ENCODE measurements around the gene PLXNB3. TPM values are rescaled to one million over a fixed set of nuclear protein-coding genes. Genes with fewer than 3 reads are reported as not detected.
A peak's percentile ranks its signal among the peaks of the same experiment; 100 is the strongest.

Gene PLXNB3
- total and polyA plus RNA-seq, 8 donors = 4.0 to 28.6 (median 6.2) TPM

DNA sequence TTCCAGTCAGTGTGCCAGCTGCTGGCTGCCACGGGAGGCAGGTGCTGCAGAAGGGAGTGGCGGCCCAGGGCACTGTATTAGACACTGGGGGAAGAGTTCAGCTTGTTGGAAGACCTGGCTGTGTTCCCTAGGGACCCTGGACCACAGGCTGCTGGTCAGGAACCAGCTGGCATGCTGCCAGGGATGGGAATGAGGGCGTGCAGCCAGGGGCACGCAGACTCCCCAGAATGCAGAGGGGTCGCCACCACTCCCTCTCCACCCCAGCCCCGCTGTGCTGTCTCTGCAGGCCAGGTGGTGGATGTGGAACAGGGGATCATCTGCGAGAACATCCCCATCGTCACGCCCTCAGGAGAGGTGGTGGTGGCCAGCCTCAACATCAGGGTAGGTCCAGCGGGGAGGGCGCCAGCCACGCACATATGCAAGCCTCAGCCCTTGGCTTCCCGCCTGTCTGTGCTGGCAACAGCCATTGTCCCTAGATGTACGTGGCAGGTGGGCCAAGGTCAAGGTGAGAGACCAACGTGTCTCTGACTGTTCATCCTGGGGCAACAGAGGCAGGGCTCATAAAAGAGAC, 27.1 kb upstream of the PLXNB3 start:
- ATAC-seq = peak in 1 of 4 donors; percentile 8
- 75 to 83% methylated on average over 15 of the region's 15 CpGs for WGBS, 2 donors
- TF ChIP-seq, protein P1, sequence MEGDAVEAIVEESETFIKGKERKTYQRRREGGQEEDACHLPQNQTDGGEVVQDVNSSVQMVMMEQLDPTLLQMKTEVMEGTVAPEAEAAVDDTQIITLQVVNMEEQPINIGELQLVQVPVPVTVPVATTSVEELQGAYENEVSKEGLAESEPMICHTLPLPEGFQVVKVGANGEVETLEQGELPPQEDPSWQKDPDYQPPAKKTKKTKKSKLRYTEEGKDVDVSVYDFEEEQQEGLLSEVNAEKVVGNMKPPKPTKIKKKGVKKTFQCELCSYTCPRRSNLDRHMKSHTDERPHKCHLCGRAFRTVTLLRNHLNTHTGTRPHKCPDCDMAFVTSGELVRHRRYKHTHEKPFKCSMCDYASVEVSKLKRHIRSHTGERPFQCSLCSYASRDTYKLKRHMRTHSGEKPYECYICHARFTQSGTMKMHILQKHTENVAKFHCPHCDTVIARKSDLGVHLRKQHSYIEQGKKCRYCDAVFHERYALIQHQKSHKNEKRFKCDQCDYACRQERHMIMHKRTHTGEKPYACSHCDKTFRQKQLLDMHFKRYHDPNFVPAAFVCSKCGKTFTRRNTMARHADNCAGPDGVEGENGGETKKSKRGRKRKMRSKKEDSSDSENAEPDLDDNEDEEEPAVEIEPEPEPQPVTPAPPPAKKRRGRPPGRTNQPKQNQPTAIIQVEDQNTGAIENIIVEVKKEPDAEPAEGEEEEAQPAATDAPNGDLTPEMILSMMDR (IDR thresholded peaks at IDR 0.05) = no peak

DNA sequence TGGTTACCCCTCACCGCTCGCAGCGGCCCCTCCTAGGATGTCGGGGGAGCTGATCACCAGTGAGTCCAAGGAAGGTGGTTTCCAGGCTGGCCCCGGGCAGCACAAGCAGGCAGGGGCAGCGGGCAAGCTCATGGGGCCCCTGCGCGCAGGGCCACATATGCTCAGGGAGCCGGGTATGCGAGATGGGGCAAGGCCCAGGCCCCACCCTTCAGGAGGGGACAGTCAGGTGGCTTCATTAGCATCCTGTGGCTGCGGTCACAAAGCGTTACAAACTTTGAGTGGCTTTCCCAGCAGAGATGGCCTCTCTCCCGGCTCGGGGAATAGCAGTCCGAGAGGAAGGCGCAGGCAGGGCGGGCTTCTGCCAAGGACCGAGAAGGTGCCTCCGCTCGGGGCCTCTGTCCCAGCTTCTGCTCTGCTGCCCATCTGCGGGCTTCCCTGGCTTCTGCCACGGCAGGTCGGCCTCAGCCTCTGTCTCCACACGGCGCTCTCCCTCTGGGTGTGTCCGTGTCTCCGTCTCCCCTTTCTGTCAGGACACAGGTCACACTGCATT, 25.9 kb upstream of the PLXNB3 start:
- Histone ChIP-seq H3K9me3 (no peaks in the 10 kb centered on the region), H3K36me3 (no peaks in the 10 kb centered on the region), H3K27ac (no peak overlapping the region), H3K4me1 (no peaks in the 10 kb centered on the region), H3K27me3 (no peaks in the 10 kb centered on the region), H3K4me3 (no peak overlapping the region)
- TF ChIP-seq, protein P1 (IDR thresholded peaks at IDR 0.05) = no peak
- no peak for DNase-seq
- ATAC-seq = no peak
- 85 to 96% methylated on average over 26 to 27 of the region's 27 CpGs for WGBS, 2 donors
- intact Hi-C loops (cut with DNase I) = no loop called here
- no peak for FAIRE-seq

More for the DNA sequence above, 27.1 kb upstream of the PLXNB3 start:
- intact Hi-C loops (cut with DNase I) = no loop called here
- FAIRE-seq (no peak), DNase-seq (peak in 2 of 6 donors; percentile 60 to 77)
- Histone ChIP-seq H3K4me3 (no peak overlapping the region), H3K27me3 (no peaks in the 10 kb centered on the region), H3K36me3 (no peaks in the 10 kb centered on the region), H3K9me3 (no peaks in the 10 kb centered on the region), H3K4me1 (no peaks in the 10 kb centered on the region), H3K27ac (no peak overlapping the region)

DNA sequence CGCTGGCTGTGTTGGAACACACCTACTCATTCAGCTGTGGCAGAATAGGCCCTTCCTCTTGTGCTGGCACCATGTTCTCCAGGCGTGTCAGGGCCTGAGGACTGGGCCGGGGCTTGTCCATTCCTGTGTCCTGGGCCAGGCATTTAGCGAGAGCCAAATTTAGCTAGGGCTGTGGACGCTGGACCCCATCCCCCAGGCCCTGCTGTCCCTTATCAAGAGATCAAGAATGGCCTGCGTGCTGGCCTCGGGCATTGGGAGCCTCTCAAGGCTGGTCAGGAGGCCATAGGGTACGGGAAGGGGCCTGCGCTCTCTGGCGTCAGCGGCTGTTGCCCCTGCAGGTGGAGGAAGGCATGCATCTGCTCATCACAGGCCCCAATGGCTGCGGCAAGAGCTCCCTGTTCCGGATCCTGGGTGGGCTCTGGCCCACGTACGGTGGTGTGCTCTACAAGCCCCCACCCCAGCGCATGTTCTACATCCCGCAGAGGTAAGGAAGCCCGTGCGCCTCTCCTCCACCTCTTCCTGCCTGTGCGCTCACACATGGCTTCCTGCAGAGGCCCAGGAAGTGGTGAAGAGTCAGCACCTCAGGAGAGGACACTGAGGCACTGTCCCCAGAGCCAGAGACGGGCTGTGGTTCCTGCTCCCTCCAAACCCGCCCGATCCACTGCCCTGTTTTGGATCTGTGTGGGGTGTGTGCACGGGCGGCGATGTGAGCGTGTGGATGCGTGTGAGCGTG, 24.1 kb upstream of the PLXNB3 start:
- Histone ChIP-seq H3K9me3 (no peaks in the 10 kb centered on the region), H3K4me3 (no peak overlapping the region), H3K4me1 (no peaks in the 10 kb centered on the region), H3K27ac (no peak overlapping the region), H3K36me3 (no peaks in the 10 kb centered on the region), H3K27me3 (no peaks in the 10 kb centered on the region)
- FAIRE-seq = no peak
- peak in 1 of 6 donors; percentile 57 for DNase-seq
- TF ChIP-seq, protein P1 (IDR thresholded peaks at IDR 0.05) = no peak
- ATAC-seq = no peak
- WGBS, 2 donors = 90 to 92% methylated on average over 29 of the region's 29 CpGs
- intact Hi-C loops (cut with DNase I) = no loop called here

DNA sequence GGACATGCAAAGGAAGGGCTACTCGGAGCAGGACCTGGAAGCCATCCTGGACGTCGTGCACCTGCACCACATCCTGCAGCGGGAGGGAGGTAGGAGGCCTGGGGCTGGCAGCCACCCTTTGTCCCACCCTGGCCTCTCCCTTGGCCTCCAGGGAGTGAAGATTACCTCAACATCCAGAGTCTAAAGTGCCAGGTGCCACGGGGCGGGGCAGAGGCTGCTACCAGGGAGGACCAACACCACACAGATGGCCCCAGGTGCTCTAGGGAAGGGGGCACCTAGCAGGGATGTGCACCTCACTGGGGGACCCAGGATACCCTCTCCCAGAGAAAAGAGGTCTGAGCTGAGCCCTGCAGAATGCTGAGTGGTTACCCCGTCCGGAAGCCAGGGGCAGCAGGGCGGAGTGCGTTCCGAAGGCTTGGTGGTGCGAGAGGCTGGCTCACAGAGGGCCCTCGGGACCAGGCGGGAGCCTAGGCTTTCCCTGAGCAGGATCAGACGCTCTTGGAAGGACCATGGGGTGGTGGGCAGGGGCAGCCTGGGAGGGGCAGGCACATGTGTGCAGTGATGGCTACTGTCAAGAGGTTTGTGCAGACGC, 23.3 kb upstream of the PLXNB3 start:
- no peak overlapping the region for H3K4me3 ChIP-seq
- TF ChIP-seq, protein P1 (IDR thresholded peaks at IDR 0.05) = no peak
- H3K36me3 ChIP-seq = no peaks in the 10 kb centered on the region
- H3K4me1 ChIP-seq = no peaks in the 10 kb centered on the region
- no peaks in the 10 kb centered on the region for H3K9me3 ChIP-seq
- H3K27me3 ChIP-seq = no peaks in the 10 kb centered on the region
- ATAC-seq (no peak), FAIRE-seq (no peak), DNase-seq (no peak)
- H3K27ac ChIP-seq = no peak overlapping the region
- intact Hi-C loops (cut with DNase I) = no loop called here
- WGBS, 2 donors = 86 to 95% methylated on average over 15 to 16 of the region's 16 CpGs
